ENCODE results near the gene COX5A. TPM values are rescaled to one million over a fixed set of nuclear protein-coding genes. Genes with fewer than 3 reads are reported as not detected.

Gene COX5A
- total and polyA plus RNA-seq, 2 of the 13 experiments (the other 11 are each of a cell fraction or from before 2014, with no cell fraction given) = 158 to 218 TPM

GRCh38 chr15:74956648-74957475, 19.0 kb upstream of the COX5A start, which contains the start of gene RPP25 (continued):
- no peak for TF ChIP-seq ZBTB40 (IDR thresholded peaks at IDR 0.05)
- TF ChIP-seq ZBTB40 (CRISPR knock-in tag; IDR thresholded peaks at IDR 0.05) = no peak
- TF ChIP-seq HOXA7 (CRISPR knock-in tag; IDR thresholded peaks at IDR 0.05) = no peak
- no peak for TF ChIP-seq ZSCAN21 (CRISPR knock-in tag; IDR thresholded peaks at IDR 0.05; ENCODE audit: borderline replicate concordance)
- TF ChIP-seq IRF2 (CRISPR knock-in tag; IDR thresholded peaks at IDR 0.05) = no peak
- TF ChIP-seq ZNF513 (CRISPR knock-in tag; conservative IDR thresholded peaks at IDR 0.05) = no peak
- TF ChIP-seq HDAC2 (CRISPR knock-in tag; IDR thresholded peaks at IDR 0.05) = no peak
- no peak for TF ChIP-seq ZNF569 (CRISPR knock-in tag; IDR thresholded peaks at IDR 0.05; ENCODE audit: borderline replicate concordance)
- no peak for TF ChIP-seq HNF4G (IDR thresholded peaks at IDR 0.05; ENCODE audit: borderline replicate concordance, low read depth, low read length)
- TF ChIP-seq HNF4G (CRISPR knock-in tag; IDR thresholded peaks at IDR 0.05; ENCODE audit: borderline replicate concordance, low read depth) = peak; percentile 54; the same call in 1 of the 2 replicates
- peak; percentile 52 for TF ChIP-seq MAX (IDR thresholded peaks at IDR 0.05)
- TF ChIP-seq PHF20 (CRISPR knock-in tag; IDR thresholded peaks at IDR 0.05) = no peak
- TF ChIP-seq ZMAT5 (CRISPR knock-in tag; IDR thresholded peaks at IDR 0.05; ENCODE audit: borderline replicate concordance, low read depth) = no peak
- no peak for TF ChIP-seq THRA (CRISPR knock-in tag; IDR thresholded peaks at IDR 0.05; ENCODE audit: borderline replicate concordance)
- TF ChIP-seq KMT2A (CRISPR knock-in tag; IDR thresholded peaks at IDR 0.05) = no peak

Data from HepG2 (cell line).